GM13977 (cell line): ENCODE results near the gene PUM2.

Experiments used
- DNase-seq: peaks from one replicate; pipeline ENCODE4 v3.0.0; 2012; ENCODE audit warnings: low spot score
- in situ Hi-C: fragments of 300-500 bp; cut with MboI; formaldehyde crosslinking; loops from one replicate; pipeline ENCODE4 v1.12.0; 2022; ENCODE audit warnings: low sequenced_read_pairs, low pct_unique_long_range_greater_than_20kb, mixed read lengths, inconsistent platforms; ENCODE audit not compliant: unreplicated experiment
- TF ChIP-seq, protein P1 (sequence below): IDR thresholded peaks from 2 replicates; pipeline ENCODE4 v1.5.1; 2012; ENCODE audit warnings: mild to moderate bottlenecking, control low read depth; ENCODE audit not compliant: insufficient read depth; ENCODE audit errors: extremely low read depth, missing control alignments

The PUM2 gene

DNA sequence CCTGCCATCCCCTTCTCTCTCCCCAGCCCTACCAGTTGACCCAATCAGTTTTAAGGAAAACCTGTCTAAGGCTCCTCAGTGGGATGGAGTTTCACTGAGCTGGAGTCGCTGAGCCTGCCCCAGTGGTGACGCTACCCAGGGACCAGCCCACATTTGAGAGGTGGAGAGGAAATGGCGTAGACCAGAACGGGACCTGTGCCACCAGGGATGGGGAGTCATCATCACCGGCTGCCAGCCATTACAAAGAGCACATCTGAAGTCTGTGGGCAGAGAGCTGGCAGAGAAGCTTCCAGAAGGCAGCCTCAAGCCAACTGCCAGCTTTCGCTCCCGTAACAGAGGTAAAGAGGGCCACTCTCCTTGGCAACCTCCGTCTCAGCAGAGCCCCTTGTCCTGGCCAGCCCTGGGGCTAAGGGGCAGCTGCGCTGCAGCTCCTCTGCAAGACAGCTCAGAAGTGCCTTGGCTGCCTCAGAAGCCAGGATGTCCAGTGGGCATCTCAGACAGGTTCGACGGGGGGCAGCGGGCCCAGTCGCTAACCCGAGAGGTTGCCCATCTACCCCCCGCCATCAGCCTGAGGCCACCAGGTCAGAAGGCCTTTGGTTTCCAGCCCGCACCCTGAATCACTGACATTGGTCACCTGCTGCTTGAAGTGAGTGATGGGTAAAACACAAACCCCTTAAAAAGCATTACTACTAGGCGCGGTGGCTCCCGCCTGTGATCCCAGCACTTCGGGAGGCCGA is 141.1 kb downstream of the PUM2 start:
- no peak for DNase-seq
- TF ChIP-seq, protein P1, sequence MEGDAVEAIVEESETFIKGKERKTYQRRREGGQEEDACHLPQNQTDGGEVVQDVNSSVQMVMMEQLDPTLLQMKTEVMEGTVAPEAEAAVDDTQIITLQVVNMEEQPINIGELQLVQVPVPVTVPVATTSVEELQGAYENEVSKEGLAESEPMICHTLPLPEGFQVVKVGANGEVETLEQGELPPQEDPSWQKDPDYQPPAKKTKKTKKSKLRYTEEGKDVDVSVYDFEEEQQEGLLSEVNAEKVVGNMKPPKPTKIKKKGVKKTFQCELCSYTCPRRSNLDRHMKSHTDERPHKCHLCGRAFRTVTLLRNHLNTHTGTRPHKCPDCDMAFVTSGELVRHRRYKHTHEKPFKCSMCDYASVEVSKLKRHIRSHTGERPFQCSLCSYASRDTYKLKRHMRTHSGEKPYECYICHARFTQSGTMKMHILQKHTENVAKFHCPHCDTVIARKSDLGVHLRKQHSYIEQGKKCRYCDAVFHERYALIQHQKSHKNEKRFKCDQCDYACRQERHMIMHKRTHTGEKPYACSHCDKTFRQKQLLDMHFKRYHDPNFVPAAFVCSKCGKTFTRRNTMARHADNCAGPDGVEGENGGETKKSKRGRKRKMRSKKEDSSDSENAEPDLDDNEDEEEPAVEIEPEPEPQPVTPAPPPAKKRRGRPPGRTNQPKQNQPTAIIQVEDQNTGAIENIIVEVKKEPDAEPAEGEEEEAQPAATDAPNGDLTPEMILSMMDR, result no peak
- in situ Hi-C loops, result no loop called here

DNA sequence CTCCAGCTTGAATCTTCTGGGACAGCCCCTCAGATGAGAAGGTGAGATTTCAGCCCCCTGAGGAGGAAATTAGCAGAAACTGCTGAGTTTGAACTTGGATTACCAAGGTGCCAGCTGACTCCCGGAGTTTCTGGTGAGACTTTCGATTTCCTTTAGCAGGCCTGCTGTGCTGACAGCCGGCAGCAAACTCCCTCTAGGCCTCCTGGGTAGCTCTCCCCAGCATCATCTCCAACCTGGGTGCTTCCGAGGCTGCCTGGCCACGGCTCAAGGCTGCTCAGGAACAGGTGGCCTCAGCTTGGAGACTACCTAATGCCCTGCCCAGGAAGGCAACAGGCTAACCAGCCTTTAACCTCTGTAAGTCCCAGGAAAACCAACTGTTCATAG is 142.2 kb downstream of the PUM2 start:
- TF ChIP-seq, protein P1, result no peak
- in situ Hi-C loops, result no loop called here
- no peak for DNase-seq

DNA sequence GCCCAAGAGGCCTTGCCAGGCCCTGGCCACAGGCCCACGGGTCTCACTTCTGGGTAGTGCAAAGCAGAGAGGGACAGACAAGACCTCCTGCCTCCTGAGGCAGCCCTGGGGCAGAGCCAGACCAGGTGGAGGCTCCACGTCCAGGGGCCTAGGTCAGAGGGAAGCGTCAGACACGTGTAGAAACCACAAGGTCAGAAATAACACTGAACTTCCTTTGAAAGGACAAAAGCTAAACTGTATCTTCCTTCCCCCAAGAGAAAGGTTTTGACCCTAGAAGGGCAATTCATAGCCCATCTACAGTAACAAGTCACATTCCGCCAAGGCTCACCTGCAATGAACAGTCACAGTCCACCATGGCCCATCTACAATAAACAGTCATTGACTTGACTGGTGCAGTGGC is 143.6 kb downstream of the PUM2 start:
- no peak for DNase-seq
- TF ChIP-seq, protein P1, result no peak
- in situ Hi-C loops, result no loop called here

DNA sequence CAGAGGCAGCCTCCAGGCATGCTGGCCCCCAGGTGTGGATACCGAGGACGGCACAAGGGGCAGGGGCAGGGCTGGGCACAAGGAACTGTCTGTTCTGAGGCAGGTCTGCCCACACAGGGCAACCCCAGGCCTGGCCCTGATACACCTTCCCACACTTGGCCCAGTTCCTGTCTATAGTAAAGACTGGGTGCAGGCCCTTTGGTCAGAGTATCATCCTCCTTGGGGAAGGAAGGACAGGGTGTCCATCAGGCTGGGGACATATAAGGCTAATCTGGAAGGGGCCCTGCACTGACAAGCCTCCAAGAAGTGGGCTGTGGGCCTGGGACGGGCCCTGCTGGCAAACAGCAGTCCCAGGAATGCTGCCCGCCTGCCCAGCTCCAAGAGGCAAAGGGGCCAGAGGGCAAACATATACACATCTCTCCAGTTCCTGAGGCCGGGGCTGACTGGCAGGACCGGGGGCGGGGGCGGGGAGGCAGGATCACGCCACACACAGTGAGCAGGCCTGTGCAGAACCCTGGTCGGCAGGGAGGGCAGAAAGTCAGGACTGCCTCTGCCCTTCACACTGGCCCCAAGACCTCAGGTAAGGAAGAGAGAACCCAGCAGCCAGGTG is 144.6 kb downstream of the PUM2 start:
- TF ChIP-seq, protein P1, result no peak
- DNase-seq, result no peak
- in situ Hi-C loops, result no loop called here

DNA sequence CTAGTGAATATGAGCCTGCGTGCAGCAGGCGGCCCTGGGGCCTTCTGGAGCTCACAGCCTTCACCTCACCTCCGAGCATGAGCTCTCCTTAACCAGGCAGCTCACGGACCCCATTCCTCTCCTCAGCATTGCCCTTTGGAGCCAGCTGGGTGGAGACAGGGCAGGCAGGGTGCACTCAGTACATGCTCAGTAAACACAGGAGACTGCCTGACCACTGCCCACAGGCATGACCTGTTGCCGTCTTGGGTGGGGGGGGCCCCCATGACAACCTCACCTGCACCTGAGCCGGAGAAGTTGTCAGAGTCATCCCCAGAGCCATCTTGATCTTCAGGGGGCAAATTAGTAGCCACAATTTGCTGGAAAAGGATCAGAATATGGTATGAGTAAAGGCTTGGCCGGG is 145.6 kb downstream of the PUM2 start:
- in situ Hi-C loops, result no loop called here
- no peak for DNase-seq
- TF ChIP-seq, protein P1, result no peak

DNA sequence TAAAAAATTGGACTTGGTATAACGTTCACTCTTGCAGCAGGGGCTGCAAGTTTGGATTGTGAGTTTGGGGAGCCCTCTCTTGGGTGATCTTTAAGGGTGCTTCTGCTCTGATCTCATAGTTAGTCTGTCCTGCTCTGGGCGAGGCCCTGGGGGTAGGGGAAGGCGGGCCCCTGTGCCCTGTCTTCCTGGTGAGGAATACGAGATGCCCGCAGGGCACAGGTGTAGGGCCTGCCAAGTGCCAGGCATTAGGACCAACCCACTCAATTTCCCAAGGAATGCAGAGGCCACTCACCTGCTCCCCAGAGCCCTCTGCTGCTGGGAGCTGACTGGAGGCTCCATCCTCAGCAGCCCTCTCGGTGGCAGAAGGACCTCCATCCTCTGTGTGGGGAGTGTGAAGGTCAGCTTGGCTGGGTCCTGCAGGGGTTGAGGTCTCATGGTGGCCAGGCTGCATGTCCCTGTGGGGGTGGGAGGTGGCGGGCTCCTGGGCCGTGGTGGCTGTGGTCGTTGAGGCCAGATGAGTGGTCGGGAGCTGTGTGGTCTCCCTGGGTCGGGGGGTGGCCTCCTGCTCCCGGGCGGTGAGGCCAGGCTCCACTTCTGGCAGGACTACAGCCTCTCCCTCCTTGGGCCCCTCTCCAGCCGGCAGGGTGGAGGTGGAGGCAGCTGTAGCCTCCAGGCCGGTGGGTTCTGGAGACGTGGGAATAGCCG is 147.0 kb downstream of the PUM2 start:
- TF ChIP-seq, protein P1, result no peak
- in situ Hi-C loops, result no loop called here
- no peak for DNase-seq
